Spleen (tissue), 11 donors: ENCODE results near the gene LMBRD2. TPM values are rescaled to one million over a fixed set of nuclear protein-coding genes. Genes with fewer than 3 reads are reported as not detected.

Experiments
- DNase-seq: peaks from one replicate; pipeline ENCODE4 v3.0.0-alpha.2; 2020
- H3K27ac ChIP-seq, 8 donors: fragments of 200-600 bp; sonication (generic) in 7 of 8; 1 replicate in 4 of 8; 2 replicates in 4 of 8; pipeline versions ENCODE4 v1.5.0 to v1.8.0; 2016 to 2021; ENCODE audit warnings: inconsistent platforms in 4 of 8, mild to moderate bottlenecking in 4 of 8, moderate library complexity in 1 of 8
- H3K27me3 ChIP-seq, 7 donors: fragments of 200-600 bp; sonication (generic) in 6 of 7; replicated peaks in 1 of 7; 1 replicate in 4 of 7; 2 replicates in 3 of 7; pipeline versions ENCODE4 v1.5.0 to v1.8.0; 2016 to 2021; ENCODE audit warnings: inconsistent platforms in 3 of 7, mild to moderate bottlenecking in 1 of 7
- H3K36me3 ChIP-seq, 6 donors: fragments of 200-600 bp; sonication (generic) in 5 of 6; 1 replicate in 4 of 6; 2 replicates in 2 of 6; pipeline versions ENCODE4 v1.5.0 to v1.8.0; 2016 to 2021; ENCODE audit warnings: inconsistent platforms in 2 of 6
- H3K4me1 ChIP-seq, 6 donors: fragments of 200-600 bp; sonication (generic) in 5 of 6; 1 replicate in 3 of 6; 2 replicates in 3 of 6; pipeline versions ENCODE4 v1.5.0 to v1.8.0; 2016 to 2021; ENCODE audit warnings: inconsistent platforms in 3 of 6
- H3K4me3 ChIP-seq, 8 donors: fragments of 200-600 bp; sonication (generic) in 7 of 8; 1 replicate in 4 of 8; 2 replicates in 4 of 8; pipeline versions ENCODE4 v1.5.0 to v1.8.0; 2016 to 2021; ENCODE audit warnings: inconsistent platforms in 4 of 8, mild to moderate bottlenecking in 4 of 8, moderate library complexity in 2 of 8
- H3K9me3 ChIP-seq, 8 donors: fragments of 200-600 bp; sonication (generic) in 7 of 8; 1 replicate in 4 of 8; 2 replicates in 4 of 8; pipeline versions ENCODE4 v1.5.0 to v1.8.0; 2016 to 2021; ENCODE audit warnings: inconsistent platforms in 4 of 8
- POLR2A ChIP-seq, 3 donors: fragments of 450-650 bp; IDR thresholded peaks; one replicate each; pipeline ENCODE4 v1.5.1; 2017; ENCODE audit warnings: antibody characterized with exemption in 3 of 3, mild to moderate bottlenecking in 1 of 3
- POLR2AphosphoS5 ChIP-seq, 3 donors: sonication (generic); formaldehyde crosslinking; IDR thresholded peaks; one replicate each; pipeline ENCODE4 v1.5.1; 2017; ENCODE audit warnings: antibody characterized with exemption in 3 of 3
- WGBS, 5 donors: extraction: QIAGEN DNeasy Blood & Tissue Kit in 3 of 5; methylation state at CpG; one replicate each; pipeline versions ENCODE4 v1.1.5 to v1.1.7; 2013 to 2018; 5-methylcytosine and 5-hydroxymethylcytosine counted together
- intact Hi-C: fragments of 100-400 bp; cut with DNase I; formaldehyde crosslinking; loops from one replicate; pipeline ENCODE4 v1.15.0; 2023; ENCODE audit warnings: low total_unique reads
- polyA plus RNA-seq, 3 donors: library from polyadenylated mRNA; stranded (reverse); fragments of 200-250 nt; gene quantifications; one replicate each; pipeline ENCODE4 v1.2.1, GENCODE V29; 2013
- total RNA-seq, 7 donors: library from RNA; depleted of rRNA in 3 of 7; stranded (reverse); fragments of >200 nt in 3 of 7; fragmentation: NEBNext Ultra II Directional in 4 of 7; extraction: Animal tissue kit (Norgen Biotek cat#: 25700) in 4 of 7; gene quantifications; one replicate each; pipeline versions ENCODE4 v1.1.0 to v1.2.1, GENCODE V29; 2016 to 2021
- TF ChIP-seq, protein P1 (sequence below), 11 experiments: fragments of 200-600 bp in 7 of 11; fragments of 450-650 bp in 4 of 11; sonication (generic) in 4 of 11; IDR thresholded peaks in 8 of 11; conservative IDR thresholded peaks in 3 of 11; 1 replicate in 7 of 11; 2 replicates in 4 of 11; pipeline versions ENCODE4 v1.4.0 to v1.8.0; 2016 to 2021; ENCODE audit warnings: antibody characterized with exemption in 11 of 11, inconsistent platforms in 4 of 11, mild to moderate bottlenecking in 1 of 11
- donor health status: healthy with polysubstance abuse.
- donor health status: DM: no; HTN: no; CAD: no; lungs with moderate emphysema.
- donor health status: DM: no; HTN: no; CAD: no.
- donor health status: Bipolar disorder and iron deficiency.
- donor health status: healthy.
- donor health status: DM: no; HTN: no; CAD: no.
- donor health status: DM: yes; HTN: yes; CAD: no.

Gene LMBRD2
- total and polyA plus RNA-seq, 10 donors = 1.4 to 19.5 (median 12.2) TPM

DNA sequence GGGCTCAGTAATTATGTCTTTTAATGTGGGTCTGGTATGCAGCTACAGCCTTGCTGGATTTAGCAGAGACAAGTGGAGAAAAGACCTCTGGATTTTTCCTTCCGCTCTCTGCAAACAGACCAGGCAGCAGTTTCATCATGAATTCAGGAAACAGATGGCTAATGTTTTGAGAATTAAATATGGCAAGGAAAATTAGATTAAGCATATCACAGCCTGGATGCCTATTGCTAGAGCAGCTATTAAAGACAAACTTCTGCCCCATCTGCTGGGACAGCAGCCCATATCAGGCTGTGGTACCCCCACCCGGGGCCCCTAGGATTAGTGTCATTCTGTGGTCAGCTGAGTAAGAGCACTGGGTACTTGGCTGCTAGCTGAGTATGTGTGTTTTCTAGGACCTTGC lies 6.5 kb upstream of the LMBRD2 start:
- DNase-seq = no peak
- Histone ChIP-seq H3K4me3 (no peak overlapping the region), H3K36me3 (peaks cover 0 to 97% (median 24%) of the 10 kb centered on the region in 6 donors), H3K9me3 (no peaks in the 10 kb centered on the region), H3K27me3 (no peaks in the 10 kb centered on the region), H3K4me1 (peaks cover 5 to 54% (median 32%) of the 10 kb centered on the region in 6 donors), H3K27ac (peak overlapping the region in 2 of 8 donors; percentile 16 to 17)
- 42 to 62% (median 51%) methylated on average over 2 of the region's 2 CpGs for WGBS, 5 donors
- intact Hi-C loops = loop anchor here (10.0 kb wide), 1 partner anchor 77 kb away; no protein-coding TSS in a partner anchor
- TF ChIP-seq POLR2A (IDR thresholded peaks at IDR 0.05) (no peak), POLR2AphosphoS5 (IDR thresholded peaks at IDR 0.05) (no peak)
- TF ChIP-seq, protein P1, sequence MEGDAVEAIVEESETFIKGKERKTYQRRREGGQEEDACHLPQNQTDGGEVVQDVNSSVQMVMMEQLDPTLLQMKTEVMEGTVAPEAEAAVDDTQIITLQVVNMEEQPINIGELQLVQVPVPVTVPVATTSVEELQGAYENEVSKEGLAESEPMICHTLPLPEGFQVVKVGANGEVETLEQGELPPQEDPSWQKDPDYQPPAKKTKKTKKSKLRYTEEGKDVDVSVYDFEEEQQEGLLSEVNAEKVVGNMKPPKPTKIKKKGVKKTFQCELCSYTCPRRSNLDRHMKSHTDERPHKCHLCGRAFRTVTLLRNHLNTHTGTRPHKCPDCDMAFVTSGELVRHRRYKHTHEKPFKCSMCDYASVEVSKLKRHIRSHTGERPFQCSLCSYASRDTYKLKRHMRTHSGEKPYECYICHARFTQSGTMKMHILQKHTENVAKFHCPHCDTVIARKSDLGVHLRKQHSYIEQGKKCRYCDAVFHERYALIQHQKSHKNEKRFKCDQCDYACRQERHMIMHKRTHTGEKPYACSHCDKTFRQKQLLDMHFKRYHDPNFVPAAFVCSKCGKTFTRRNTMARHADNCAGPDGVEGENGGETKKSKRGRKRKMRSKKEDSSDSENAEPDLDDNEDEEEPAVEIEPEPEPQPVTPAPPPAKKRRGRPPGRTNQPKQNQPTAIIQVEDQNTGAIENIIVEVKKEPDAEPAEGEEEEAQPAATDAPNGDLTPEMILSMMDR (IDR thresholded peaks at IDR 0.05 in 8 of 11, conservative IDR thresholded peaks at IDR 0.05 in 3 of 11) = no peak

DNA sequence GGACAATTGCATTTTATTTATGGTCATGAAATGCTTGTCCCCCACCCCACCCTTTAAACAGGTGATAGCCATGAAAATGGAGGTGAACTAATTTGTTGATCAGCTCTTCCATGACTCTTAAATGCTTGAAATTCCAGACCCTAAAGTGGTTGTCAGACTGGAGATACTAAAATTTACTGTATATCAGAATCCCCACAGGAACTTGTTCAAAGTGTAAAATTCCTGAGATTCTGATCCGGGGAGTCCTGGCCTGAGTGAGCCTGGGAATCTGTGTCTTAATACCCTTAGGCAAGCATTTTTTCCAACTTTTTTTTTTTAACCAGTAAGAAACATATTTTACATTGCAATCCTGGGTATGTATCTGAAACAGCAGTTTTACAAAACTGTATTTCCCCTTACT lies 4.9 kb upstream of the LMBRD2 start:
- no peak overlapping the region for H3K27ac ChIP-seq
- no peak overlapping the region for H3K4me3 ChIP-seq
- H3K4me1 ChIP-seq = peaks cover 10 to 66% (median 41%) of the 10 kb centered on the region in 6 donors
- no peak for TF ChIP-seq POLR2AphosphoS5 (IDR thresholded peaks at IDR 0.05)
- TF ChIP-seq, protein P1 (IDR thresholded peaks at IDR 0.05 in 8 of 11, conservative IDR thresholded peaks at IDR 0.05 in 3 of 11) = no peak
- TF ChIP-seq POLR2A (IDR thresholded peaks at IDR 0.05) = no peak
- peaks cover 0 to 82% (median 15%) of the 10 kb centered on the region in 6 donors for H3K36me3 ChIP-seq
- no peaks in the 10 kb centered on the region for H3K9me3 ChIP-seq
- 58 to 77% (median 72%) methylated on average over 1 of the region's 1 CpG for WGBS, 5 donors
- no peak for DNase-seq
- intact Hi-C loops = loop anchor here (10.0 kb wide), 1 partner anchor 78 kb away; no protein-coding TSS in a partner anchor
- H3K27me3 ChIP-seq = no peaks in the 10 kb centered on the region

DNA sequence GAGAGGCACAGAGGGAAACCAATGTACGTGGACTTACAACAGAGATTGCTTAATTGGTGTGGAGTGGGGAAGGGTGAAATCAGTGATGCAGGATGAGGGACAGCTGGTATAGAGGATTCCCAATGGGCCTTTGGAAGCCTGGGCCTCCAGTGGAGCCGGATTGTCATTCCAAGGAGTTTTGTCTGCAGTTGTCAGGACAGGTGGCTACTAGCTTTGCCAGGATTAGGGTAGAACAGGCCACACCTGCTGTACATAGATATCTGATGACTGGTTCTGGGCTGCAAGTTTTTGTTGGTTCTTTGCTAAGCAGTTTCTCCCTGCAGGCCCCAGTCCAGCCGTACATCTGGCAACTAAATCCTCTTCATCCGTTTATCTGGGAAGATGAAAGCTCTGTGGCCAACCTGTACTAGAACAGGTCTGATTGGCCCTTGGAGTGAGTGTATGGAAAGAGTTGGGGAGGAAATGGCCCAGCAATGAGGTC lies 4.5 kb upstream of the LMBRD2 start:
- intact Hi-C loops = loop anchor here (10.0 kb wide), 1 partner anchor 79 kb away; no protein-coding TSS in a partner anchor
- H3K4me3 ChIP-seq = no peak overlapping the region
- no peak overlapping the region for H3K27ac ChIP-seq
- no peaks in the 10 kb centered on the region for H3K27me3 ChIP-seq
- no peaks in the 10 kb centered on the region for H3K9me3 ChIP-seq
- TF ChIP-seq, protein P1 (IDR thresholded peaks at IDR 0.05 in 8 of 11, conservative IDR thresholded peaks at IDR 0.05 in 3 of 11) = no peak
- no peak for TF ChIP-seq POLR2AphosphoS5 (IDR thresholded peaks at IDR 0.05)
- no peak for TF ChIP-seq POLR2A (IDR thresholded peaks at IDR 0.05)
- DNase-seq = no peak
- peaks cover 10 to 67% (median 42%) of the 10 kb centered on the region in 6 donors for H3K4me1 ChIP-seq
- 79 to 91% (median 83%) methylated on average over 4 of the region's 4 CpGs for WGBS, 5 donors
- H3K36me3 ChIP-seq = peaks cover 0 to 78% (median 14%) of the 10 kb centered on the region in 6 donors

DNA sequence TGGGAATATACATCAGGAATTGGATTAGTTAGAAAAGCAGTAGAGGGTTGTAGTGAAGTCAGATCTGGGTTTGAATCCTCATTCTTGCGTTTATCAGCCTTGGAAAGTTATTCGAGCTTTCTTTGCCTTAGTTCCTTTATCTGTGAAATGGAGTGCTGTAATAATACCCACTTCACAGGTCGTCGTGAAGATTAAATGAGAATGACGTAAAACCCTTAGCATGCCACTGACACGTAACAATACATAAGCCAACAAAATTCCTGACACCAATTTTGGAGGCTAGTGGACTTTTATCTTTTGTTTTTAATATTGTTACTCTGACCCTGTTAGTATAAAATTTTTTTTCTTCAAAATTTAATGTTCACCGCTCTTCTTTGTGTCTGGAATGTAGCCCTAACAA lies 3.6 kb upstream of the LMBRD2 start:
- H3K4me1 ChIP-seq = peaks cover 16 to 76% (median 49%) of the 10 kb centered on the region in 6 donors
- peaks cover 0 to 69% (median 14%) of the 10 kb centered on the region in 6 donors for H3K36me3 ChIP-seq
- no peak for DNase-seq
- no peaks in the 10 kb centered on the region for H3K9me3 ChIP-seq
- 86 to 94% (median 91%) methylated on average over 7 of the region's 7 CpGs for WGBS, 5 donors
- H3K4me3 ChIP-seq = no peak overlapping the region
- no peak overlapping the region for H3K27ac ChIP-seq
- H3K27me3 ChIP-seq = no peaks in the 10 kb centered on the region
- intact Hi-C loops = loop anchor here (10.0 kb wide), 1 partner anchor 80 kb away; no protein-coding TSS in a partner anchor
- TF ChIP-seq, protein P1 (IDR thresholded peaks at IDR 0.05 in 8 of 11, conservative IDR thresholded peaks at IDR 0.05 in 3 of 11) = no peak
- no peak for TF ChIP-seq POLR2A (IDR thresholded peaks at IDR 0.05)
